Melanocyte of skin (primary cell): ENCODE data around the gene LEPROT. TPM values are rescaled to one million over a fixed set of nuclear protein-coding genes. Genes with fewer than 3 reads are reported as not detected.

Experiments
- small RNA-seq, 2 donors: library from RNA; depleted of rRNA; stranded (forward); fragments of <200 nt; gene quantifications; one replicate each; pipeline ENCODE3, GENCODE V24; 2012
- total RNA-seq, 2 donors: library from RNA; depleted of rRNA; stranded (reverse); fragments of >200 nt; gene quantifications; 2 replicates each; pipeline ENCODE4 v1.2.3, GENCODE V29; 2012

LEPROT gene, protein sequence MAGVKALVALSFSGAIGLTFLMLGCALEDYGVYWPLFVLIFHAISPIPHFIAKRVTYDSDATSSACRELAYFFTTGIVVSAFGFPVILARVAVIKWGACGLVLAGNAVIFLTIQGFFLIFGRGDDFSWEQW
- 10 to 100 TPM; 42.6 to 45.8 TPM for total RNA-seq

GRCh38 chr1:65420590-65421350 lies at the start of gene LEPROT, which contains the start of gene LEPR:
LEPROT (plus strand) TSS chr1:65420668; CDS start chr1:65420725, 57 bp downstream.
LEPR (plus strand) TSS chr1:65420668; CDS start chr1:65565566, 144,898 bp downstream.

Small RNAs within 50 kb of the gene (small RNA-seq; reads per million reads assigned to genes)
- 0.12 to 0.51 reads per million in 2 donors for gene RNU2-15P

Other genes with a start within 250 kb of the LEPROT start
- 1 to 10 TPM; 6.7 to 8.3 TPM for gene DNAJC6, start 111.1 kb upstream of the LEPROT start, total RNA-seq
- gene LEPR, start within 50 bp of the LEPROT start, total RNA-seq: 1 to 10 TPM; 1.7 to 3.3 TPM